Measurements from ENCODE around the gene ZNF598. TPM values are rescaled to one million over a fixed set of nuclear protein-coding genes. Genes with fewer than 3 reads are reported as not detected.

Gene ZNF598
- polyA plus RNA-seq, 1 donor from 2014 or later, result 22.1 TPM

DNA sequence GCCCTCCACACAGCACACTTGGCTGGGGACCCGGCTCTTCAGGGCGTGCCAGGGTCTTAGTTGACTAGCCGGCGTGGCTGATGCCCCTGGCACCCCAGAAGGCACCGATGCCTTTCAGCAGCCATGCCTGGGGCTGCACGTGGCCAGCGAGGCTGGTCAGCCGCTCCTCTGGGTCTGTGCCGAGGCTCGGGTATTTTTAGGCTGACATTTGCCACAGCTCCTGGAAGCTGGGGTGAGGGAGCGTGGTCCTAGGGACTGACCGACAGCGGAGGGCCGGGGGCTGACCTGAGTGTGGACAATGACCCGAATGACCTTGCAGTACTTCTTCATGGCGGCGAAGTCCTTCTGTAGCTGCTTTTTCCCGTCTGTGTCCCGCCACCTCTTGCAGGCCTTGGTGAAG lies 59.1 kb downstream of the ZNF598 start:
- TF ChIP-seq, protein P1, sequence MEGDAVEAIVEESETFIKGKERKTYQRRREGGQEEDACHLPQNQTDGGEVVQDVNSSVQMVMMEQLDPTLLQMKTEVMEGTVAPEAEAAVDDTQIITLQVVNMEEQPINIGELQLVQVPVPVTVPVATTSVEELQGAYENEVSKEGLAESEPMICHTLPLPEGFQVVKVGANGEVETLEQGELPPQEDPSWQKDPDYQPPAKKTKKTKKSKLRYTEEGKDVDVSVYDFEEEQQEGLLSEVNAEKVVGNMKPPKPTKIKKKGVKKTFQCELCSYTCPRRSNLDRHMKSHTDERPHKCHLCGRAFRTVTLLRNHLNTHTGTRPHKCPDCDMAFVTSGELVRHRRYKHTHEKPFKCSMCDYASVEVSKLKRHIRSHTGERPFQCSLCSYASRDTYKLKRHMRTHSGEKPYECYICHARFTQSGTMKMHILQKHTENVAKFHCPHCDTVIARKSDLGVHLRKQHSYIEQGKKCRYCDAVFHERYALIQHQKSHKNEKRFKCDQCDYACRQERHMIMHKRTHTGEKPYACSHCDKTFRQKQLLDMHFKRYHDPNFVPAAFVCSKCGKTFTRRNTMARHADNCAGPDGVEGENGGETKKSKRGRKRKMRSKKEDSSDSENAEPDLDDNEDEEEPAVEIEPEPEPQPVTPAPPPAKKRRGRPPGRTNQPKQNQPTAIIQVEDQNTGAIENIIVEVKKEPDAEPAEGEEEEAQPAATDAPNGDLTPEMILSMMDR (IDR thresholded peaks at IDR 0.05; ENCODE audit: poor library complexity, severe bottlenecking), result no peak
- no peak for TF ChIP-seq EZH2 (IDR thresholded peaks at IDR 0.05; ENCODE audit: borderline replicate concordance, insufficient read depth, low read length, poor library complexity, severe bottlenecking)
- TF ChIP-seq, protein P2, sequence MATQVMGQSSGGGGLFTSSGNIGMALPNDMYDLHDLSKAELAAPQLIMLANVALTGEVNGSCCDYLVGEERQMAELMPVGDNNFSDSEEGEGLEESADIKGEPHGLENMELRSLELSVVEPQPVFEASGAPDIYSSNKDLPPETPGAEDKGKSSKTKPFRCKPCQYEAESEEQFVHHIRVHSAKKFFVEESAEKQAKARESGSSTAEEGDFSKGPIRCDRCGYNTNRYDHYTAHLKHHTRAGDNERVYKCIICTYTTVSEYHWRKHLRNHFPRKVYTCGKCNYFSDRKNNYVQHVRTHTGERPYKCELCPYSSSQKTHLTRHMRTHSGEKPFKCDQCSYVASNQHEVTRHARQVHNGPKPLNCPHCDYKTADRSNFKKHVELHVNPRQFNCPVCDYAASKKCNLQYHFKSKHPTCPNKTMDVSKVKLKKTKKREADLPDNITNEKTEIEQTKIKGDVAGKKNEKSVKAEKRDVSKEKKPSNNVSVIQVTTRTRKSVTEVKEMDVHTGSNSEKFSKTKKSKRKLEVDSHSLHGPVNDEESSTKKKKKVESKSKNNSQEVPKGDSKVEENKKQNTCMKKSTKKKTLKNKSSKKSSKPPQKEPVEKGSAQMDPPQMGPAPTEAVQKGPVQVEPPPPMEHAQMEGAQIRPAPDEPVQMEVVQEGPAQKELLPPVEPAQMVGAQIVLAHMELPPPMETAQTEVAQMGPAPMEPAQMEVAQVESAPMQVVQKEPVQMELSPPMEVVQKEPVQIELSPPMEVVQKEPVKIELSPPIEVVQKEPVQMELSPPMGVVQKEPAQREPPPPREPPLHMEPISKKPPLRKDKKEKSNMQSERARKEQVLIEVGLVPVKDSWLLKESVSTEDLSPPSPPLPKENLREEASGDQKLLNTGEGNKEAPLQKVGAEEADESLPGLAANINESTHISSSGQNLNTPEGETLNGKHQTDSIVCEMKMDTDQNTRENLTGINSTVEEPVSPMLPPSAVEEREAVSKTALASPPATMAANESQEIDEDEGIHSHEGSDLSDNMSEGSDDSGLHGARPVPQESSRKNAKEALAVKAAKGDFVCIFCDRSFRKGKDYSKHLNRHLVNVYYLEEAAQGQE (IDR thresholded peaks at IDR 0.05; ENCODE audit: borderline replicate concordance), result no peak
- TF ChIP-seq EP300 (conservative IDR thresholded peaks at IDR 0.05; ENCODE audit: poor library complexity, severe bottlenecking), result no peak
- no peak for TF ChIP-seq MXI1 (conservative IDR thresholded peaks at IDR 0.05; ENCODE audit: poor library complexity, severe bottlenecking)
- H3K27ac ChIP-seq (ENCODE audit: low read length), result no peak overlapping the region
- no peaks in the 10 kb centered on the region for H3F3A ChIP-seq (ENCODE audit: insufficient read depth, low read length, poor library complexity, severe bottlenecking)
- no peak overlapping the region for H3K4me3 ChIP-seq (ENCODE audit: low read length)
- H3K27me3 ChIP-seq (ENCODE audit: insufficient read depth, low read depth, low read length), result no peaks in the 10 kb centered on the region
- H2AFZ ChIP-seq (ENCODE audit: low read depth, low read length), result no peak overlapping the region
- no peak overlapping the region for H3K9ac ChIP-seq (ENCODE audit: low read length)
- H4K20me1 ChIP-seq (ENCODE audit: insufficient read depth), result no peaks in the 10 kb centered on the region
- H3K4me2 ChIP-seq (ENCODE audit: low read length), result no peak overlapping the region
- no peaks in the 10 kb centered on the region for H3K79me2 ChIP-seq (replicated peaks; ENCODE audit: insufficient read depth, low read length)
- H3K9me2 ChIP-seq (ENCODE audit: insufficient read depth, low read length), result no peaks in the 10 kb centered on the region
- H3K36me3 ChIP-seq (ENCODE audit: insufficient read depth, low read length), result no peaks in the 10 kb centered on the region
- H3K9me3 ChIP-seq (ENCODE audit: low read length), result no peaks in the 10 kb centered on the region

DNA sequence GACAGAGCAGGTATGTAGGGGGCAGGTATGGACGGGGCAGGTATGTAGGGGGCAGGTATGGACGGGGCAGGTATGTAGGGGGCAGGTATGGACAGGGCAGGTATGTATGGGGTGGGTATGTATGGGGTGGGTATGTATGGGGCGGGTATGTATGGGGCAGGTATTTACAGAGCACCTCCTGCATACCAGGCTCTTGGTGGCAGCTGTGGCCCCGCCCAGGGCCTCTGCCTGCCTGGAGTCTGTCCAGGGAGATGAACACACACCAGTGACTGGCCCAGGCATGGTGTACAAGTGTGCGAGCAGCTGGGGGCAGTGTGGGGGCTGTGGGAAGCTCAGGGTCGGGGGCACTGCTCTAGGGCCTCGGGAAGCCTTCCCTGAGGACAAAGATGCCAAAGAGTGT lies 59.6 kb downstream of the ZNF598 start:
- H3K79me2 ChIP-seq (replicated peaks; ENCODE audit: insufficient read depth, low read length), result no peaks in the 10 kb centered on the region
- no peak for TF ChIP-seq TAF1 (IDR thresholded peaks at IDR 0.05; ENCODE audit: low read depth)
- TF ChIP-seq SMC3 (conservative IDR thresholded peaks at IDR 0.05; ENCODE audit: poor library complexity), result no peak
- TF ChIP-seq POLR2AphosphoS5 (IDR thresholded peaks at IDR 0.05), result no peak
- TF ChIP-seq RAD21 (conservative IDR thresholded peaks at IDR 0.05), result no peak
- no peak for TF ChIP-seq MXI1 (conservative IDR thresholded peaks at IDR 0.05; ENCODE audit: poor library complexity, severe bottlenecking)
- TF ChIP-seq, protein P2 (IDR thresholded peaks at IDR 0.05; ENCODE audit: borderline replicate concordance), result no peak
- H3K9me3 ChIP-seq (ENCODE audit: low read length), result no peaks in the 10 kb centered on the region

More for the DNA sequence above, 59.6 kb downstream of the ZNF598 start:
- H3K9me2 ChIP-seq (ENCODE audit: insufficient read depth, low read length), result no peaks in the 10 kb centered on the region
- H3F3A ChIP-seq (ENCODE audit: insufficient read depth, low read length, poor library complexity, severe bottlenecking), result no peaks in the 10 kb centered on the region
- no peak overlapping the region for H3K4me2 ChIP-seq (ENCODE audit: low read length)
- no peak overlapping the region for H3K9ac ChIP-seq (ENCODE audit: low read length)
- H3K27ac ChIP-seq (ENCODE audit: low read length), result no peak overlapping the region
- H3K4me3 ChIP-seq (ENCODE audit: low read length), result no peak overlapping the region
- no peaks in the 10 kb centered on the region for H4K20me1 ChIP-seq (ENCODE audit: insufficient read depth)
- H3K27me3 ChIP-seq (ENCODE audit: insufficient read depth, low read depth, low read length), result no peaks in the 10 kb centered on the region
- no peak overlapping the region for H2AFZ ChIP-seq (ENCODE audit: low read depth, low read length)
- H3K36me3 ChIP-seq (ENCODE audit: insufficient read depth, low read length), result no peaks in the 10 kb centered on the region
